ENCODE measurements around the gene NIM1K.
A peak's percentile ranks its signal among the peaks of the same experiment; 100 is the strongest.

The NIM1K gene

GRCh38 chr5:43295202-43295601 is 103.2 kb downstream of the NIM1K start:
- Histone ChIP-seq H3K79me2 (peaks cover 2% of the 10 kb centered on the region), H3K27ac (no peak overlapping the region), H3K4me2 (ENCODE audit: low read length) (no peak overlapping the region), H3K9ac (no peak overlapping the region), H3K9me3 (ENCODE audit: control insufficient read depth, low read length) (no peaks in the 10 kb centered on the region), H3K27me3 (ENCODE audit: control insufficient read depth, insufficient read depth, low read length) (no peaks in the 10 kb centered on the region), H3K36me3 (ENCODE audit: control insufficient read depth, insufficient read depth, low read length) (no peaks in the 10 kb centered on the region), H3K4me3 (ENCODE audit: low read depth, low read length) (no peak overlapping the region), H3K4me1 (no peaks in the 10 kb centered on the region), H2AFZ (no peak overlapping the region)
- TF ChIP-seq CTCF (IDR thresholded peaks at IDR 0.05) = no peak

GRCh38 chr5:43296835-43297234 is 104.8 kb downstream of the NIM1K start:
- H3K4me2 ChIP-seq (ENCODE audit: low read length) = no peak overlapping the region
- TF ChIP-seq CTCF (IDR thresholded peaks at IDR 0.05) = no peak
- peaks cover 10% of the 10 kb centered on the region for H3K4me1 ChIP-seq
- no peaks in the 10 kb centered on the region for H3K9me3 ChIP-seq (ENCODE audit: control insufficient read depth, low read length)
- no peaks in the 10 kb centered on the region for H3K36me3 ChIP-seq (ENCODE audit: control insufficient read depth, insufficient read depth, low read length)
- H3K4me3 ChIP-seq (ENCODE audit: low read depth, low read length) = no peak overlapping the region
- no peak overlapping the region for H2AFZ ChIP-seq
- H3K79me2 ChIP-seq = peaks cover 4% of the 10 kb centered on the region
- no peak overlapping the region for H3K9ac ChIP-seq
- H3K27ac ChIP-seq = no peak overlapping the region
- no peaks in the 10 kb centered on the region for H3K27me3 ChIP-seq (ENCODE audit: control insufficient read depth, insufficient read depth, low read length)

GRCh38 chr5:43298443-43298842 is 106.4 kb downstream of the NIM1K start:
- Histone ChIP-seq H3K27me3 (ENCODE audit: control insufficient read depth, insufficient read depth, low read length) (no peaks in the 10 kb centered on the region), H3K9me3 (ENCODE audit: control insufficient read depth, low read length) (no peaks in the 10 kb centered on the region), H2AFZ (no peak overlapping the region), H3K4me3 (ENCODE audit: low read depth, low read length) (no peak overlapping the region), H3K4me2 (ENCODE audit: low read length) (no peak overlapping the region), H3K36me3 (ENCODE audit: control insufficient read depth, insufficient read depth, low read length) (no peaks in the 10 kb centered on the region), H3K27ac (no peak overlapping the region), H3K79me2 (peaks cover 4% of the 10 kb centered on the region), H3K9ac (no peak overlapping the region), H3K4me1 (peaks cover 14% of the 10 kb centered on the region)
- TF ChIP-seq CTCF (IDR thresholded peaks at IDR 0.05) = no peak

GRCh38 chr5:43300112-43300511 is 108.1 kb downstream of the NIM1K start:
- peaks cover 14% of the 10 kb centered on the region for H3K4me1 ChIP-seq
- no peak overlapping the region for H2AFZ ChIP-seq
- H3K9me3 ChIP-seq (ENCODE audit: control insufficient read depth, low read length) = no peaks in the 10 kb centered on the region
- H3K9ac ChIP-seq = no peak overlapping the region
- no peak for TF ChIP-seq CTCF (IDR thresholded peaks at IDR 0.05)
- no peaks in the 10 kb centered on the region for H3K36me3 ChIP-seq (ENCODE audit: control insufficient read depth, insufficient read depth, low read length)
- no peak overlapping the region for H3K4me2 ChIP-seq (ENCODE audit: low read length)
- H3K79me2 ChIP-seq = peaks cover 12% of the 10 kb centered on the region
- H3K27me3 ChIP-seq (ENCODE audit: control insufficient read depth, insufficient read depth, low read length) = no peaks in the 10 kb centered on the region
- no peak overlapping the region for H3K27ac ChIP-seq
- no peak overlapping the region for H3K4me3 ChIP-seq (ENCODE audit: low read depth, low read length)

- Histone ChIP-seq H3K27ac (no peak overlapping the region), H3K79me2 (peaks cover 19% of the 10 kb centered on the region), H3K4me1 (peaks cover 14% of the 10 kb centered on the region), H3K4me3 (ENCODE audit: low read depth, low read length) (no peak overlapping the region), H3K36me3 (ENCODE audit: control insufficient read depth, insufficient read depth, low read length) (no peaks in the 10 kb centered on the region), H3K9me3 (ENCODE audit: control insufficient read depth, low read length) (no peaks in the 10 kb centered on the region), H3K9ac (no peak overlapping the region), H3K27me3 (ENCODE audit: control insufficient read depth, insufficient read depth, low read length) (no peaks in the 10 kb centered on the region), H3K4me2 (ENCODE audit: low read length) (peak overlapping the region; percentile 28), H2AFZ (no peak overlapping the region)
- no peak for TF ChIP-seq CTCF (IDR thresholded peaks at IDR 0.05)
These were observed 109.6 kb downstream of the NIM1K start for GRCh38 chr5:43301653-43302091.
